GM04504 (cell line): ENCODE measurements around the gene PADI3.

Source experiments
- DNase-seq: peaks from one replicate; pipeline ENCODE4 v3.0.0-alpha.2; 2012; ENCODE audit warnings: low read depth

The PADI3 gene

DNA sequence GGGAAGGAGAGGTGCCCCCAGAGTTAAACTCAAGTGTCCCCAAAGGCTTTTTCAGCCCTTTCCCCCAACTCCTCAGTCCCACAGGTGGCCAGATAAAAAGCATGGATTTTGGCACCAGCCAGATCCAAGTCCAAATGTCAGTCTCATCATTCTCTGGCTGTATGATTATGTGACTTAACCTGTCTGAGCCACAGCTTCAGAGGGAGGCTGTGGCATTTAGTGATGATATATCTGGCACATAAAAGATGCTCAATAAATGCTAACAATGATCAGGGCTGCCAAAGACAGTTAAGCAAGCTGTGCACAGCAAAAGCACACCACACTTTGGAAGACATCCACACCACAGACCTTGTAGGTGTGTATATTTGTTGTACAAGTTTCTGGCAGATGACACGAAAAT is 5.6 kb upstream of the PADI3 start:
- DNase-seq: no peak

DNA sequence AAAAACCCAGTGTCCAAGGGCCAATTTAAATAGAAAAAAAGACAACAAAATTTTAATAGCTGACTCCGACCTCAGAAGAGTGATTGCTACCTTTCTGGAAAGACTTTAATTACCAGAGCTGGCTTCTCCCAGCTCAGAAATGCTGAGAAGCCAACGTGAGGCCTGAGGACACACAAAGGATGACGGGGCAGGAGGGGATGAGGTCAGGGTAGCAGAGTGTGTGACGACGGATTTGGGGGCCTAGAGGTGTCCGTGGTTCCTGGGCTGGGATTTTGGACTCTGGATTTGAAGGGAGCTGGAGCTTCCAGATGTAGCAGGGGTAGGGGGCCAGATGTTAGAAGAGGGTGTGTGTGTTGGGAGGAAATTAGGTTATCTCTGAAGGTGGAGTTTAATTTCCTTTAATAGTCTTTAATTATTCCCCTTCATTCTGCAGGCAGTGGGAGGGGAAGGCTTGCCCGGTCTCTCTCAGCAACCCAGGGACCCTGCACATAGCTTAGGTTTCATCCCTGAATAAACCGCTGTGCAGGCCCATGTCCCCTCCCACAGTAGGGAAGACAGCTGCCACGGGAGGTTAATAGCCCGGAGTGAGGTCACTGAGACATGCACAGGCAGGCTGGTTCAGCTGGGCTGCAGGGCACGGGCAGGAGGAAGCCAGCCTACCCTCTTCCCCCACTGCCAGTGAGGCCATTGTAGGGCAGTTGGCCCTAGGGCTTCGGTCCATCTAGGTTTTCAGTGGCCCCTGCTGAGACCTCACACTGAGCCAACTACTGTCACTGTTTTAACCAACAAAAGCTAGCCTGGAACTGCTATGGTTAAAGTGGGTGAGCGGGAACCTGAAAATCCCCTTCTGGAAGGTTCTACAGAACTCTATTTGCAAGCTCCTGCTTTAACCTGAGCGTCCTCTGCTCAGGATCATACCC is 3.8 kb upstream of the PADI3 start:
- no peak for DNase-seq

DNA sequence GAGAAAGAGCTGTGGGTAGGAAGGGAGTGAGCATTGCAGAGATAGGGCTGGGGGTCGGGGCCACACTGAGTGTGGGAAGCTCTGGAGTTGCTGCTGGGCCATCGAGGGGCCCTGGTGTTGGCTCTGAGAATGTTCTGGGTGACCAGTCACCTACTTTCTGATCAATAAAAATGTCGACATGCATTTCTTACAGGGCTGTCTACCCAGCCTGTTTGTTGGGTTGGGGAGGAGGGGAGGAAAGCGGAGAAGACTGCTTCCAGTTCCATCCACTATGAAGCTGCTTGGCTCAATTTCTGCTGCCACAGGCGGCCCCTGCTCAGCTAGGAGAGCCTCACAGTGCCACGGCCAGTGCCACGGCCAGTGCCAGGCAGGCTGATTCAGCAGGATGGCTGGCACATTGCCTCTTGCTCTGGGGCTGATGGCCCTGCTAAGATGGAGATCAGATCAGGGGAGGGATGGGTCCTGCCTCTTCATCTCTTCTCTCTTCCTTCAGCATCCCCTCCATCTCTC is 3.0 kb upstream of the PADI3 start:
- DNase-seq: no peak

DNA sequence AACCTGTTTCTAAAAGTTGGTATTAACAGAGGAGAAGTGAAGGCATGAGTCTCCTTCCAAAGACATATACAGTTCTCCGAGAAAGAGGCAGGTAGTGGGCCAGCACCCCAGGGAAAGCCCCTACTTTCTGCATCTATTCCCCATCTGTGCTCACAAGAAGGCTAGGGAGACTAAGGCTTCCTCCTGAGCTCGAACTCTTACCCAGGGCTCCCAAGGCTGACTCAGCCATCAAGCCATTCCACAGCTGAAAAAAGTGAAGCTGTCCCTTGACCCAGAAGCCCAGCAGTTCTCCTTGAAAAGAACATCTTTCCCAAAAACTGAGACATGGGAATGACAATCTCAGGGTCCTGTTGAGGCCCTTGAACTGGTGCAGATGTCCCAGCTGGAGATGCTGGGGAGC is 1.9 kb upstream of the PADI3 start:
- no peak for DNase-seq

DNA sequence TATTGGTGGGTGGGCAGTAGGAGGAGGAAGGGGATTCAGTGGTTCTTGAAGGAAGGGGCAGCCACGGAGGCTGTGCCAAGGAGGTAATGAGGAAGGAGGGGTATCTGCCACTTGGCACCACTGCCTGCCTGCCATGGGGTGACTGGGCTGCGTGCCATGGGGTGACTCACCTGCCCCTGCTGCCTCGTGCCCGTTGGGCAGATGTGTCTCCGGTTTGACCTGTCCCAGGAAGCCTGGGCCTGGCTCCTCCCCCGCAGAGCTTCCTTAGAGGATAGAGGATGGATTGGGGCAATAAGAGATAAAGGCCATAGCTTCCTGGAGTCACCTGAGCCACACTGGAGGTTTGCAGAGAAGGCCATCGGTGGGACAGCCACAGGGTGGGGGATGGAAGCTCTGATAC is 1.7 kb downstream of the PADI3 start:
- DNase-seq: no peak

DNA sequence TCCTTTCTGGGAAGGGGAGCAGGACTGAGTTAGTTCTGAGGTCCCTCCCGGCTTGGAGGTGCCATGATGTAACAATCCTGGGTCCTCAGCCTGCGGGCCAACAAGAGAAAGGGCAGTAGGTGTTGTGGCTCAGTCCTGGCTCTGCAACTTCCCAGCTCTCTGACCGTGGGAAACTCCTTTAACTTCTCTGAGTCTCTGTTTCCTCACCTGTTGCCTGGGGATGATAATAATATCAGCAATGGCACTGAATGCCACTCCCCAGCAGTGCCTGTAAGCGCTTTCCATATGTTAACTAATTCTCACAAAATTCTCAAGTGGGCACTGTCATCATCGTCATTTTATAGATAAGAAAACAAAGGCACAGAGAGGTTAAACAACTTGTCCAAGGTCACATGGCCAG is 2.3 kb downstream of the PADI3 start:
- no peak for DNase-seq

DNA sequence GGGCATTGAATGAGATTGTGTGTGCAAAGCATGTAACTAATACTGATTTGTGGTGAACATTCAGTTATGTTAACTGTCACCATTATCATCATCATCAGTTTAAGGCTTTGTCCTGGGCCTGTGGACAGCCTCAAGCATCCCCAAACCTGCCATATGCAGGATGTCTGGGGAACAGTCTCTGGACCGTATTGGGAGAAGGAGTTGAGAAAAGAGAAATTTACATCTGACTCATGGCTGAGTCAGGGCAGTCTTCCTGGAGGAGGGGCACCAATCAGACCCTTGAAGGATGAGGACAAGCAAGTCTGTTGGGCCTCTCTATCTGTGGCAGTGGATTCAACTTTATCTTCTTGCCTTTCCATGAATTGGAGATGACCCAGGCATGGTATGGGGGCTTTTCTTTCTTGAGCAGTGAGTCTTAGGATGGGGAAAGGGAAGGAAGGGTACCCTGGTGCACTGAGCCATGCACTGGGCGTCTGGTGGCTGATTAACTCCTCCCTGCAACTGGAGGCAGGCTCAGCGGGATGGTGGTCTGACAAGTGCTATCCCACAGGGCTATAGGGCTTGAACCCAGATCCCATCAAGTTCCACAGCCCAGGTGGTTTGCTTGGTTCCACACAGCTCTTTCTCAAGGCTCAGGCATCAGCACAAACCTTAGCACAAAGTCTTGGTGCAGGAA is 2.9 kb downstream of the PADI3 start:
- DNase-seq: no peak

DNA sequence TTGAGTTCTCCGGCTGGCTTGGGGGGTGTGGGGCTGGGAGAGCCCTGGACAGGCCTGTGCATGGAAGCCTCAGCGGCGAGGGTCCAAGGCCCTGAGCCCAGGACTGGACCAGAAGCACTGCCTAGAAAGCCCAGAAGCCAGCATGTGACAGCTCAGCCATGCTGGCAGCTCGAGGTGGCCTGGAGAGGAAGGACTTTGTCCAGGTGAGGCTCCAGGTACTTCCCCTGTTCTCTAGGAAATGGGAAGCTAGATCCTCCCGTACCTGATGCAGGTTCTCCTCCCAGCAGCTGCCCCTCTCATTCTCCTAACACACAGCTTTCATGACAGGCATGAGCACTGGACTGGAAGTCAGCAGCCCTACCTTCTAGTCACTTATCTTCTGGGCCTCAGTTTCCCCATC is 6.4 kb downstream of the PADI3 start:
- DNase-seq: no peak

DNA sequence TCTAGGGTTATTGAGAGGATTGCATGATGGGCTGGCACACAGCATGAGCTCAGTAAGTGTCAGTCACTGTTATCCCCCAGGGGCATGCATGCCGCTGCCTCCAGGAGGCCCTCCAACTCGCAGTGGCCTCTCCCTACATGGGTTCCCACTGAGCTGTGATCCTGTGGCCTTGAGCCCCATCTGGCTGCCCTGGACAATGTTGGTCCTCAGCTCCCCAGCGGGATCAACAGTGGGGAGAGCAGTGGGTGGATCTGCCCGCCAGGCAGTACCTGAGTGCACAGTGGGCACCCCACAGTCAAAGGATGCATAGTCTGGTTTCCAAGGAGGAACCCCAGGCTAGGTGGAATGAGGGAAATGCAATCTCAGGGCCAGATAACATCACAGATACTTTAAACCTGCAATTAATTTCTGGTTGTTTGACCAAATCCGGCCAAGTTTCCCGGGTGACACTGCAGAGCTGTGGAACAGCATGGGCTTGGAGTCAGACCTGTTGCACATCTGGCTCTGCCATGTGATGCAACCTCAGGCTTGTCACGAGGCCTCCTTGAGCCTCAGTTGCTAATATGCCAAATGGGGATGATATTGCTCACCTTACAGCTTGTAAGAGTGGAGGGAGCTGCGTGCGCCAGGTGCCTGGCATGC is 9.3 kb downstream of the PADI3 start:
- no peak for DNase-seq

DNA sequence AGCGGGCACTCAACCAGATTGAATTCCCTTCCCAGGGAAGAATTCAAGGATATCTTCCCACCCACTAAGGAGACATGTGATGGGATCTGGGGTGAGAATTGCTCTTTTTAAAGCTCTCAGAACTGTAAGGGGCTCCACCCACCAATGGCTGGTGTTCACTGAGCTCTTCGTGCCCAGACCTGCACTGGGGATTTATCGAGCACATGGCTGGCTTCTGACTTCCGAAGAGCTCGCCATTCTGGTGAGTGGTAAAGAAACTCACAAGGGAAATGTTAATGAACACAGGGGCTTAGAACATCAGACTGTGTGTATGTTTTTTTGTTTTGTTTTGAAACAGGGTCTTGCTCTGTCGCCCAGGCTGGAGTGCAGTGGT is 9.8 kb downstream of the PADI3 start:
- no peak for DNase-seq

DNA sequence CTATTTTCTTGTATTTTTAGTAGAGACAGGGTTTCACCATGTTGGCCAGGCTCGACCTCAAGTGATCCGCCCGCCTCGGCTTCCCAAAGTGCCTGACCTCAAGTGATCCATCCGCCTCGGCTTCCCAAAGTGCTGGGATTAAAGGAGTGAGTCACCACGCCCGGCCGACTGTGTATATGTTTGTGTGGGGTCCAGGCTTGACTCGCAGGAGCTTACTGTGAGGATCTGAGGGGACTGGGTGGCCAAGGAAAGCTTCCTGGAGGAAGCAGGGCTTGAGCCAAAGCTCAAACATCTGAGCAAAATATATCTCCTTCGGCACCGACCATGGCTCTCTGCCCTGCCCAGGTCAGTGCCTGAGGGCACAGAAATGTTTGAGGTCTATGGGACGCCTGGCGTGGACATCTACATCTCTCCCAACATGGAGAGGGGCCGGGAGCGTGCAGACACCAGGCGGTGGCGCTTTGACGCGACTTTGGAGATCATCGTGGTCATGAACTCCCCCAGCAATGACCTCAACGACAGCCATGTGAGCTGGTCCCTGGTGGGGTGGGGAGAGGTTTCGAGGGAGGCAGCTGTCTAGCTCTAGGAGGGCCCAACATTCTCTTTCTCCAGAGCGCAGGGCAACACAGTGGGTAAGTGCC is 10.5 kb downstream of the PADI3 start:
- DNase-seq: no peak

DNA sequence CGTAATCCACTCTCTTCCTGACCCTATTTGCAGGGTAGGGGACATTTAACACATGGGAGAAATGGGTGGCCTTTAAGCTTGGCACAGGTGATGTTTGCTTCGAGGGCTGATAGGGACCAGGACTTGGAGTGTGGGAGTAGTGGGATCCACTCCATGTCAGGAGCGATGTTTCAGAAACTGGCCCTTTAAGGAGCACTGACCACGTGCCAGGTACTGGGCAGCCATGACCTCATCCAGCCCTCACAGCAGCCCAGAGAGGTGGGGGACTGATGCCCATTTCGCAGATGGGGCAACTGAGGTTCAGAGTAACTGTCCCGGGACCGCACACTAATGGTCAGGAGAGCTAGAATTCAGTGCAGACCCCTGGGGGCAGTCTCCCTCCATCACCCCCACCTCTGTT is 11.4 kb downstream of the PADI3 start:
- no peak for DNase-seq

DNA sequence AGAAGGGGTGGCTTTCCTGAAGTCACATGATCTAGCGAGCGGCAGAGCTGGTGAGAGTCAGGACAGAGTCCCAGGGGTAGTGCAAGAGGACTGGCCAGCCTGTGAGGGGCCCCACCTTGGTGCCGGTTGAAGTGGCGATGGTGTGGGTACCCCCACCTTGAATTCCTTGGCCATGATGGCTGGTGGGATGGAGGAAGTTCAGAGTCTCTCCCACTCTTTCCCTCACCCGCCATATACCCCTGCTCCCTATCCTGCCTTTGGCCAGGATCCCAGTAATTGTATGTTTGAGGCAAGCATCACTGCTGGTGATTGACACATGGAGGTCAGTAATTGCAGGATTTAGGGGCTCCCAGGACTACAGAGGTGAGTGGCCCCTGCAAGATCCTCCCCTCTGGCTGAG is 11.8 kb downstream of the PADI3 start:
- DNase-seq: no peak

DNA sequence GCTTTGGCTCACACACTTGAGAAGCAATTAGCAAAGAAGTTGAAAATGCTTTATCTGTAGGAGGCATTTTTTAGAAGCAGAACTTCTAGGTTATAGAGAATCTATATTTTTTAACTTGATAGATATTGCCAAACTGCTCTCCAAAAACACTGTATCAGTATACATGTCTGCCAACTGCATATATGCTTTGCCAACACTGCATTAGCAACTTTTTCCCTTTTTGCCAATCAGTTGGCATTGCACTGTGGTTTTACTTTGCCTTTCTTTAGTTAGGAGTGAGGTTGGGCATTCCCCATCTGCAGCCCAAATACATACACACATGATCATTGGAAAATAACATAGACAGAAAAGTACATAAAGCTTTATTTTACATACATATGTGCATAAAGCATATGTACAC is 15.0 kb downstream of the PADI3 start:
- no peak for DNase-seq

DNA sequence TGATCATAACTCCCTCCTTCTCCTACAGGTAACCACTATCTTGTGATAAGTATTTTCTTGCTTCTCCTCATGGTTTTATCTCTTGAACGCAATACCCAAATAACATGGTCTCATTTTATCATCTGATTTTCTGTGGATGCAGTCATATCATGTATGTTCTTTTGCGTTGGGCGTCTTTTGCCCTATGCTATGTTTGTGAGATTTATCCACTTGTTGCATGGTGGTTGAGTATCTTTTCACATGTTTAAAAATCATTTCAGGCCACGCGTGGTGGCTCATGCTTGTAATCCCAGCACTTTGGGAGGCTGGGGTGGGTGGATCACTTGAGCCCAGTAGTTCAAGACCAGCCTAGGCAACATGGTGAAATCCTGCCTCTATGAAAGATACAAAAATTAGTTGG is 15.6 kb downstream of the PADI3 start:
- DNase-seq: no peak

DNA sequence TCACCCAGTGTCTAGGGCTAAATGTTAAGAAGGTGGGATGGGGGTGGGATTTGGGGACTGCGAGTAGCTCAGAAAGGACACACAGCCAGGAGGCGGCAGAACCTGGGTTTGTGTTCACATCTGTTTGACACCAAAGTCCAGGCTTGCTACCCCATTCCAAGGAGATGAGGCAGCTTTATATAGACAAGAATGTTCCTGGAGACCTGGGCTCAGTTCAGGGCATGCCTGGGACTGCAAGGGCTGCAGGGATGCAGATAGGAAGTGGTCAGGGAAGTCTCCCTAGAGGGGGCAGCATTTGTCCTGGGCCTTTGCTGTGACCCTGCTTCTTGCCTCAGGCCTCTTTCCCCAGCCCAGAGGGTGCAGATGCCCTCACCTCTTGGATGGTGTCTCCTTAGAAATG is 16.3 kb downstream of the PADI3 start:
- no peak for DNase-seq

DNA sequence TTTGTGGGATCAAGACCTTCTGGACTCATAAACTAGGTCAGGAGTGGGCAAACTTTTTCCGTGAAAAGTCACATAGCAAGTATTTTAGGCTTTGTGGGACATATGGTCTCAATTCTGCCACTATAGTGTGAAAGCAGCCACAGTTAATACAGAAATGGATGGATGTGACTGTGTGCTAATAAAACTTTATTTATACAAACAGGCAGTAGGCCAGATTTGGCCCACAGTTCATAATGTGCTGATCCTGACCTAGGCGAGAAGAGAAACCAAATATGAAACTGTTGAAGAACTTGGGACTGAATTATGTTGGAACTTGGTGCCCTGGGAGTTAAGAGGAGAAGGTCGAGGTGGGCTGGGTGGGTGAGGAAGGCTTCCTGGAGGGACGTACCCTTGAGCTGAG is 17.1 kb downstream of the PADI3 start:
- no peak for DNase-seq

DNA sequence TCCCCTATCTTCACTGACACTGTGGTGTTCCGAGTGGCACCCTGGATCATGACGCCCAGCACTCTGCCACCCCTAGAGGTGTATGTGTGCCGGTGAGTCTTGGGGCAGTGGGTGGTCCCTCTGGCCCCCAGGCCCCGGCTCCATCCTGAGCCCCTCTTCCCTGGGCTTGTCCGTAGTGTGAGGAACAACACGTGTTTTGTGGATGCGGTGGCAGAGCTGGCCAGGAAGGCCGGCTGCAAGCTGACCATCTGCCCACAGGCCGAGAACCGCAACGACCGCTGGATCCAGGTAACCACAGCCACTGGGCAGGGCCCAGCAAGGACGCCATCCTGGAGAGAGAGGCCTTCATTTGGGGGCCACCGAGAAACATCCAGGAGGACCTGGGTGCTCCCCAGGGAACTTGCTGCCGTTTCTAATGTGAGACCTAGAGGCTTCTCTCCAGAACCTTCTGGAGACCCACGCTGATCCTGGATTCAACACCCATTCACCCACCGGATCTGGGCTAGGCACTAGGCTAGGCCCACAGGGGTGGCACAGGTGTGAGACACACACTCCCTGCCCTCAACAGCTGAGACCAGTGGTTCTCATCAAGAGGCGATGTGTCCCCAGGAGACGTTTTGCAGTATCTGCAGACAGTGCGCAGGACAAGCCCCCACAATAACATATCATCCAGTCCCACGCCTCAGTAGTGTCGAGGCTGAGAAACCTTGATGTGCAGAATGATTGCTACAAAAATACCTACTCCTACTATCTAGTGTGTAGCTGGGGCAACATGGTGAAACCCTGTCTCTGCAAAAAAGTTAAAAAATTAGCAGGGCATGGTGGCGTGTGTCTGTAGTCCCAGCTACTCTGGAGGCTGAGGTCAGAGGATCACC is 22.2 kb downstream of the PADI3 start:
- DNase-seq: no peak

DNA sequence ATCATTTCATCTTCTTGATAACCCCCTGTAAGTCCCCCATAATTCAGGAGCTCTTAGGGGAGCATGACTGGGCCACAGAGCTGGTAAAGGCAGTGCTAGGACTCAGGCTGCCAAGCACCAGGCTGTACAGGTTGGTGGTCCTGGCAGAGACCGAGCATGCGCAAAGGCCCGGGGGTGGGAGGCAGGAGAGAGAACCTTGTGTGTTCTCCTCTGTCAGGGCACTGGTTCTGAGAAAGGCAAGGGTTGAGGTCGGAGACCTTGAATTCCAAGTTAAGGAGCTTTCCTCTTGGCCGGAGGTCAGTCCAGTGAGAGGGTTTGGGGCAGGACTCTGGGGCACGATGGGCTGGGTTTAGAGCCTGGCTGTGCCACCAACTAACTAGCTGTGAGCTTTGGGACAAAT is 23.2 kb downstream of the PADI3 start:
- no peak for DNase-seq

DNA sequence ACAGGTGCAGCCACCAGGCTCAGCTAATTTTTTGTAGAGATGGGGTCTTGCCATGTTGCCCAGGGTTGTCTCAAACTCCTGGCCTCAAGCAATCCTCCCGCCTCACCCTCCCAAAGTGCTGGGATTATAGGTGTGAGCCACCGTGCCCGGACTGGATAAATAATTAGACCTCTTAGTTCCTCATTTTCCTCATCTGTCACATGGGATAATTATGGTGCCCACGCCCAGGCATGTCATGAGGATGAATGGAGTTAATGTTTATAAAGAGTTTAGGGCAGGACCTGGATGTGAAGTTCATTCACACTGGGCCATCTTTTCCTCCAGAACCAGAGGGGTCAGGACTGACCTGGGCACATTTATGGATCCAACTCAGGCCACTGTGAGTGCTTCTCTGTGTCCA is 23.7 kb downstream of the PADI3 start:
- DNase-seq: no peak

DNA sequence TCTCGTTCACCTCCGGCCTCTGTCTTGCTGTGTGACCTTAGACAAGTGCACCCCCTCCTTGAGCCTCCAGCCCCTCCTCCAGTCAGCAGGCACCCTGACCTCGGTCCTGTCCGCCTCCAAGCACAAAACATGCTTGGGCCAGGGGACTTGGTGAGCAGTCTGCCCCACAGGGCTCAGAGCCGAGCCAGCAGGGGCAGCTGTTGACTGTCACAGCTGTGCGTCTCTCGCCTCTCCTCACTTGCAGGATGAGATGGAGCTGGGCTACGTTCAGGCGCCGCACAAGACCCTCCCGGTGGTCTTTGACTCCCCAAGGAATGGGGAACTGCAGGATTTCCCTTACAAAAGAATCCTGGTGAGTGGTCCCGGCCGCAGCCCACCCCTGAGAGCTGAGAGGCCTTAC is 24.2 kb downstream of the PADI3 start:
- no peak for DNase-seq
